A673 (cell line): ENCODE measurements around the gene P2RX1. TPM values are rescaled to one million over a fixed set of nuclear protein-coding genes. Genes with fewer than 3 reads are reported as not detected.

ENCODE experiments used
- BruUV-seq: library from RNA; stranded (reverse); fragments of 400-500 nt; replicated peaks from 2 replicates; lab custom pipeline; 2021; lab: Mats Ljungman, UMichigan
- CTCF ChIA-PET: fragments of 300-600 bp; sonication (Branson Sonifier 250); formaldehyde crosslinking; loops from one replicate; lab custom pipeline; 2022; ENCODE audit warnings: antibody characterized with exemption; lab: Charles Lee
- POLR2A ChIA-PET: fragments of 300-600 bp; sonication (Branson Sonifier 250); formaldehyde crosslinking; loops from one replicate; lab custom pipeline; 2022; ENCODE audit warnings: antibody characterized with exemption; ENCODE audit not compliant: low non-redundant PET; lab: Charles Lee
- DNase-seq: peaks from one replicate; pipeline ENCODE4 v3.0.0-alpha.2; 2015; ENCODE audit warnings: low spot score
- H3K27ac ChIP-seq: fragments of 200-600 bp; sonication (generic); 2 replicates; pipeline ENCODE4 v1.5.1; 2016; ENCODE audit warnings: mixed run types, low read depth, mild to moderate bottlenecking, mixed read lengths, antibody characterized with exemption, low read length; ENCODE audit not compliant: poor library complexity, severe bottlenecking
- H3K27me3 ChIP-seq: fragments of 200-600 bp; sonication (generic); replicated peaks from 2 replicates; pipeline ENCODE4 v1.6.1; 2017; ENCODE audit warnings: mixed run types, low read depth, mild to moderate bottlenecking, mixed read lengths, antibody characterized with exemption, low read length; ENCODE audit not compliant: insufficient read depth, poor library complexity
- H3K36me3 ChIP-seq: fragments of 200-600 bp; sonication (generic); 2 replicates; pipeline ENCODE4 v1.6.1; 2016; ENCODE audit warnings: mixed run types, mild to moderate bottlenecking, mixed read lengths, antibody characterized with exemption, low read length; ENCODE audit not compliant: insufficient read depth, poor library complexity, severe bottlenecking
- H3K4me1 ChIP-seq: fragments of 200-600 bp; sonication (generic); 2 replicates; pipeline ENCODE4 v1.6.1; 2017; ENCODE audit warnings: mixed run types, mild to moderate bottlenecking, mixed read lengths, antibody characterized with exemption, low read length; ENCODE audit not compliant: insufficient read depth, poor library complexity, severe bottlenecking
- H3K4me3 ChIP-seq: fragments of 200-600 bp; sonication (generic); 2 replicates; pipeline ENCODE4 v1.5.1; 2016; ENCODE audit warnings: low read depth, mixed run types, mild to moderate bottlenecking, mixed read lengths, low read length; ENCODE audit not compliant: poor library complexity, severe bottlenecking
- H3K9me3 ChIP-seq: fragments of 200-600 bp; sonication (generic); 2 replicates; pipeline ENCODE4 v1.6.1; 2016; ENCODE audit warnings: mixed run types, low read depth, mild to moderate bottlenecking, mixed read lengths, antibody characterized with exemption, low read length; ENCODE audit not compliant: poor library complexity, severe bottlenecking
- EZH2 ChIP-seq: fragments of 200-600 bp; sonication (generic); IDR thresholded peaks from 2 replicates; pipeline ENCODE4 v1.6.1; 2017; ENCODE audit warnings: borderline replicate concordance, low read depth, mild to moderate bottlenecking, mixed read lengths, antibody characterized with exemption, low read length; ENCODE audit not compliant: poor library complexity, severe bottlenecking
- intact Hi-C: fragments of 100-400 bp; cut with micrococcal nuclease; formaldehyde crosslinking; loops from one replicate; pipeline ENCODE4 v1.10.0; 2022; ENCODE audit not compliant: unreplicated experiment
- total RNA-seq: library from RNA; stranded (reverse); gene quantifications from 2 replicates; pipeline ENCODE4 v1.2.3, GENCODE V29; 2021
- TF ChIP-seq, protein P1 (sequence below): fragments of 300-800, 200-600 bp; sonication (generic); conservative IDR thresholded peaks from 2 replicates; pipeline ENCODE4 v1.5.1; 2017; ENCODE audit warnings: low read depth, mild to moderate bottlenecking, antibody characterized with exemption, low read length, moderate library complexity, mixed read lengths

The P2RX1 gene
- total RNA-seq, 1 experiment from 2014 or later: 0.24 TPM

DNA sequence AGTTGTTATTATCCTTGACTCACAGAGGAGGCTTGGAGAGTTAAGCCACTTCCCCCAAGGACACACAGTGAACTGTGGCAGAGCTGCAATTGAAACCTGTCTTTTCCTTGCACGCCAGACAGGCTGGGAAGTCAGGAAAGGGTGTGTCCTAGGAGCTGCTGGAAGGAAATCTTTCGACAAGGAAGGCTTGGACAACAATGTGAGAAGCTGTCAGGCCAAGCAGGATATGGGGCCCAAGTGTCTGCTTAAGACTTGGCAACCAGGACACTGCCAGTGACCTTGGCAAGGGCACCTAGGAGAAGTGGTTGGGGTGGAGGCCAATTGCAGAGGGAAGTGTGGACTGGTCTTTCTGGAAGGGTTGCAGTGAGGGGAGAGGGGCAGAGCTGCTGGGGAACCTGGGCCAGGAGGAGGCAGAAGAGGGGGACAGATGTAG, 21.3 kb downstream of the P2RX1 start:
- POLR2A ChIA-PET: no interaction called here
- intact Hi-C loops: no loop called here

DNA sequence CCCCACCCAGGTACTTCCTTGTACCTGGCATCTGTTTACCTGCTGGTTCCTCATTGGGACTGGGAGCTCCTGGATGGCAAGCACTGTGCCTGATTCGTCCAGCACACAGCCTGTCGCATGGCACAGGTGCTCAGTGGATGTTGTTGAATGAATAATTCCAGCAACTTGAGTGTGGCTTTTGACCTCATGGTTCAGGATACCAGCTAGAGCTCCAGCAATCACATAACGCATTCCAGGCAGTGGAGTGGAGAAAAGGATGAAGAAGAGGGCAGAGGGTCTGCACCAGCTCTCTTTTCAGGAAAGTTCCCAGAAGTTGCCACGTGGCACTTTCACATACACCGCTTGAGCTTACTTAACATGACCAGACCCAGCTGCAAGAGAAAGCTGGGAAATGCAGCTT, 22.1 kb downstream of the P2RX1 start:
- Histone ChIP-seq H3K4me3 (no peak overlapping the region), H3K27ac (no peak overlapping the region), H3K9me3 (no peaks in the 10 kb centered on the region), H3K4me1 (peaks cover 36% of the 10 kb centered on the region), H3K36me3 (no peaks in the 10 kb centered on the region), H3K27me3 (no peaks in the 10 kb centered on the region)
- TF ChIP-seq, protein P1, sequence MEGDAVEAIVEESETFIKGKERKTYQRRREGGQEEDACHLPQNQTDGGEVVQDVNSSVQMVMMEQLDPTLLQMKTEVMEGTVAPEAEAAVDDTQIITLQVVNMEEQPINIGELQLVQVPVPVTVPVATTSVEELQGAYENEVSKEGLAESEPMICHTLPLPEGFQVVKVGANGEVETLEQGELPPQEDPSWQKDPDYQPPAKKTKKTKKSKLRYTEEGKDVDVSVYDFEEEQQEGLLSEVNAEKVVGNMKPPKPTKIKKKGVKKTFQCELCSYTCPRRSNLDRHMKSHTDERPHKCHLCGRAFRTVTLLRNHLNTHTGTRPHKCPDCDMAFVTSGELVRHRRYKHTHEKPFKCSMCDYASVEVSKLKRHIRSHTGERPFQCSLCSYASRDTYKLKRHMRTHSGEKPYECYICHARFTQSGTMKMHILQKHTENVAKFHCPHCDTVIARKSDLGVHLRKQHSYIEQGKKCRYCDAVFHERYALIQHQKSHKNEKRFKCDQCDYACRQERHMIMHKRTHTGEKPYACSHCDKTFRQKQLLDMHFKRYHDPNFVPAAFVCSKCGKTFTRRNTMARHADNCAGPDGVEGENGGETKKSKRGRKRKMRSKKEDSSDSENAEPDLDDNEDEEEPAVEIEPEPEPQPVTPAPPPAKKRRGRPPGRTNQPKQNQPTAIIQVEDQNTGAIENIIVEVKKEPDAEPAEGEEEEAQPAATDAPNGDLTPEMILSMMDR: no peak
- no peak for TF ChIP-seq EZH2
- intact Hi-C loops: no loop called here
- CTCF ChIA-PET: no interaction called here
- BruUV-seq: no TSS peak
- no peak for DNase-seq
- POLR2A ChIA-PET: interaction anchor here (0.5 kb wide), 1 partner anchor 9 kb away, joined by 3 read pairs; no protein-coding TSS in a partner anchor

More for the DNA sequence above, 21.3 kb downstream of the P2RX1 start:
- Histone ChIP-seq H3K4me3 (no peak overlapping the region), H3K36me3 (no peaks in the 10 kb centered on the region), H3K27ac (no peak overlapping the region), H3K9me3 (no peaks in the 10 kb centered on the region), H3K27me3 (no peaks in the 10 kb centered on the region), H3K4me1 (peaks cover 29% of the 10 kb centered on the region)
- DNase-seq: no peak
- TF ChIP-seq, protein P1: no peak
- no peak for TF ChIP-seq EZH2
- CTCF ChIA-PET: no interaction called here
- no TSS peak for BruUV-seq

DNA sequence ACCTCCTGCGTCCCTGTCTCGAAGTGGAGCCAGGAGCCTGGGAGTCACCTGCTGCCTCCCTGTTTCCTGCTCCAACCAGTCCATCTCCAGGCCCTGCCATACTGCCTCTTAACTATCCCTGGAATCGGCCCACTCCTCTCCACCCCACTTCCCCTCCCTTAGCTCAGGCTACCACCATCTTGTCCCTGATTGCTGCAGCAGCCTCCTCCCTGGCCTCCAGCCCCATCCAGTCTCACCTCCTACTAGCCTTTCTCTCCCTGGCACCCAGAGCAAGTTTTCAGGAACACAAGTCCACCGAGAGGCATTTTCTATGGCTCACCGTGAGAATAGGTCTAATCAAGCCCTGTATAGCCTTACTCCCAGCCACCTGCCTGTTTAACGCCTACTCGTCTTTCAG, 22.5 kb downstream of the P2RX1 start:
- Histone ChIP-seq H3K36me3 (no peaks in the 10 kb centered on the region), H3K27ac (no peak overlapping the region), H3K9me3 (no peaks in the 10 kb centered on the region), H3K4me3 (peak overlapping the region; percentile 74), H3K4me1 (peaks cover 41% of the 10 kb centered on the region), H3K27me3 (no peaks in the 10 kb centered on the region)
- BruUV-seq: no TSS peak
- POLR2A ChIA-PET: interaction anchor here (0.5 kb wide), 1 partner anchor 9 kb away, joined by 3 read pairs; no protein-coding TSS in a partner anchor
- no peak for DNase-seq
- TF ChIP-seq, protein P1: no peak
- no peak for TF ChIP-seq EZH2
- CTCF ChIA-PET: no interaction called here
- intact Hi-C loops: no loop called here
